UCSD-AML1 (cell line): ENCODE data around the gene GNG14.
"Not testable (repeated sequence)": the region's sequence is repeated elsewhere in the genome, so short reads cannot be mapped to it uniquely, and the experiment has no call there.

Experiments used
- DNase-seq: peaks from one replicate; lab custom pipeline; 2025; ENCODE audit not compliant: unreplicated experiment; lab: John Stamatoyannopoulos, UW

The GNG14 gene

DNA sequence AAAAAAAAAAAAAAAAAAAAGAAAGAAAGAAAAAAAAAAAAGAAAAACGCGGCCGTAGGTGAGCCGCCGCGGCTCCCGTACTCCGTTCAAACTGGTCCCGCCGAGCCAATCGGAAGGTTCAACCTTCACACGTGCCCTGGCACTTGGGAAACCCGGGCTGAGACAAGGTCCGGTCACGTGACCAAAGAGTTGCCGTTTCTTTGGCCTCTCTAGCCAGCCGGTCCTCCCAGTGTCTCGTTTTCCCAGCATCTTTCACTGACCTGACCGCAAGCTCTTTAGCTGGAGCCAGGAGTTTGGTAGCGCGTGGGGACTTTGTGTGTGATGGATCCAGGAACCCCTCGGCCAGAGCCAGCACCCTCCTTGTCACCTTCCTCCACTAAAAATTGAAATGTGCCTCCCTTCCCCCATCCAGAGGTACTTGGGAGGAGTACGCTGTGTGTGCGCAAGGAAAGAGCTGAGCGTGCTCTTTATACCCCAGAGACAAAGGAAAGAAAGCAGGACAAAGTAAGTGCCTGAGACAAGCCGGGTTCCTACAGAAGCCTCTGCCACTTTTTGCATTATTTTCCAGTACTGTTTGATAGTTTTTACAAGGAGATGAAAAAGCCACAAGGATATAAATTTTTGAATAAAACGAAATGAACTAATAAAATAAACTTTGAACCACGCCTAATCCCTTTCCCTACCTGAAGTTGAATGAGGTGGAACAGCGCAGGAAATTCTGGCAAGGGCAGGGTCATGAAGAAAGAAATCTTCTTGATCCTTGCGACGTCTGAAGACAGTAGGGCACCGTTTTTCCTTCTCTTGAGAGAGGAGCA lies 35.0 kb downstream of the GNG14 start:
- DNase-seq = peak; percentile 92

DNA sequence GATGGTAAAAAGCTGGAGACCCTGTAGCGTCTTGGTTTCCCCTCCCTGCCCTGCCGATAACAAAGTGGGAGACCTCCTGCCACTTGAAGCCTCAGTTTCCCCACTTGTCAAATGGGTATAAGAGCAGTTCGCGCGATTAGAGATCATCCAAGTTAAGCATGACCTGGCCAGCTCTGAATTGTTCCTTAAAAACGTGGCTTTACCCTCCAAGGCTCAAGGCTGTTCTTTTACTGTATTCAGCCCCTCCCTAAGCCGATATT lies 35.5 kb downstream of the GNG14 start:
- DNase-seq = no peak

GRCh38 chr19:12723641-12724426 lies 36.0 kb downstream of the GNG14 start, which contains the start of gene TNPO2:
Gene TNPO2 (minus strand): TSS chr19:12723932. CDS start chr19:12720977, 2,955 bp downstream.
- peak; percentile 68 for DNase-seq

DNA sequence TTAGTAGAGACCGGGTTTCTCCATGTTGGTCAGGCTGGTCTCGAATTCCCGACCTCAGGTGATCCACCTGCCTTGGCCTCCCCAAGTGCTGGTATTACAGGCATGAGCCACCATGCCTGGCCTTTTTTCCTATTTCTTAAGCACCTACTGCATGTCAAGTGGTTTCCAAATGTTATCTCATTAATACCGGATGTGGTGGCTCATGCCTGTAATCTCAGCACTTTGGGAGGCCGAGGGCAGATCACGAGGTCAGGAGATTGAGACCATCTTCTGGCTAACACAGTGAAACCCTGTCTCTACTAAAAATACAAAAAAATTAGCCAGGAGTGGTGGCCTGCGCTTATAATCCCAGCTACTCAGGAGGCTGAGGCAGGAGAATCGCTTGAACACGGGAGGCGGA lies 37.8 kb downstream of the GNG14 start:
- not testable (repeated sequence) for DNase-seq

GRCh38 chr19:12726988-12727316 lies 39.2 kb downstream of the GNG14 start:
- DNase-seq = no peak

- DNase-seq = no peak
Measured at GRCh38 chr19:12727745-12728433, 40.1 kb downstream of the GNG14 start.

DNA sequence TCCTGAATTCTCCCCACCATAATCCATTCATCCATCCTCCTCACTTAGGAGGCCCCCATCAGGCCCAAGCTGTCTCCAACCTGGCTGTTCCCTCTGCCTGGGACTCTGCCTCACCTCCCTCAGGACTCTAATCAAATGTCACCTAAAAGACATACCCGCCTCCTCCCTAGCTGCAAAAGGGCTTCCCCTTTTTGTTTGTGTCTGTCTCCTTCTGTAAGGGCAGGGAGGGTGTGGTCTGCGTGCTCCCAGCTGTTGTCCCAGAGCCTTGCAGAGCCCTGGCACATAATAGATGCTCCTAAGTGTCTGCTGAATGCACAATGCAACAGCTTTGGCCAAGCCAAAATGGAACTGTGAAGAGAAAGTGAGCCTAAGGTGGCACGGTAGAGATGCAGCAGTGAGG lies 42.3 kb downstream of the GNG14 start:
- no peak for DNase-seq

GRCh38 chr19:12731337-12731736 lies 43.5 kb downstream of the GNG14 start:
- no peak for DNase-seq

- no peak for DNase-seq
Measured at GRCh38 chr19:12733369-12734214, 45.8 kb downstream of the GNG14 start.

- peak; percentile 87 for DNase-seq
Measured at GRCh38 chr19:12736995-12737834, 49.4 kb downstream of the GNG14 start, which contains the start of gene GET3. Gene GET3 (plus strand): TSS chr19:12737497. CDS start chr19:12737506, 9 bp downstream.

DNA sequence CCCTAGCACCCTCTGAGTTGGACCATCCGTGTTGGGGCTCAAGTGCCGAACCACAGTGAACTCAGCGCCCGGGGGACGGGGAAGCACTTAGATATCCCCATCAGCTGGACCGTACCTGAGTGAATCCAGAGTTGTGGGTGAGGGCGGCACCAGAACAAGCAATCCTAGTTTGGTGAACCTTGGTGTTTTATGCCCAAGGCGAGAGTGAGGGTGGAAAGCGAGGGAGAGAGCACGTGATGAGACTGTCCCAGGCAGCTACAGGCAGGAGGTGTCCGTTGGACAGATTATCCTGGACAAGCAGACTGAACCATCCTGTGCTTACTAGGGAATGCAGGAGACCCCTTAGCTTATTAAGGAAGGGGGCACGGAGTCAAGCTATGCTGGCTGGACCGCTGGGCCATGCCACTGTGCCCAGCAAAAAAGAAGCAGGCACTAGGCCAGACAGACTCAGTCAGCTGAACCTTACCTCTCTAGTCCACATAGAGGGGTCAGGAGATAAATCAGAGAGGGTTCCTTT lies 50.1 kb downstream of the GNG14 start:
- DNase-seq = no peak
